HepG2 (cell line): ENCODE data around the gene CCDC57. TPM values are rescaled to one million over a fixed set of nuclear protein-coding genes. Genes with fewer than 3 reads are reported as not detected.

Experiments used
- CCAR2 ChIP-seq: fragments of 200-400 bp; formaldehyde crosslinking; optimal IDR thresholded peaks from 2 replicates; pipeline ENCODE3; 2018; ENCODE audit warnings: low read depth, mild to moderate bottlenecking, low read length, moderate library complexity
- ETV5 ChIP-seq: IDR thresholded peaks from 2 replicates; pipeline ENCODE4 v1.6.1; 2018; ENCODE audit warnings: missing biosample characterization, missing genetic modification reagents, inconsistent platforms, borderline replicate concordance
- FOXK2 ChIP-seq: fragments of 450-650 bp; IDR thresholded peaks from 2 replicates; pipeline ENCODE4 v1.6.1; 2016
- GATAD2A ChIP-seq: IDR thresholded peaks from 2 replicates; pipeline ENCODE4 v1.6.1; 2016
- HNRNPK ChIP-seq: fragments of 200-400 bp; formaldehyde crosslinking; IDR thresholded peaks from 2 replicates; pipeline ENCODE4 v1.6.1; 2018; ENCODE audit warnings: low read length, low read depth, moderate library complexity, mild to moderate bottlenecking; ENCODE audit not compliant: poor library complexity, severe bottlenecking
- KLF11 ChIP-seq: IDR thresholded peaks from 2 replicates; pipeline ENCODE4 v1.6.1; 2016; ENCODE audit warnings: missing compliant biosample characterization
- MXD4 ChIP-seq: IDR thresholded peaks from 2 replicates; pipeline ENCODE4 v1.6.1; 2016; ENCODE audit warnings: mild to moderate bottlenecking, missing biosample characterization, missing genetic modification reagents
- NRL ChIP-seq: sonication (generic); formaldehyde crosslinking; IDR thresholded peaks from 2 replicates; pipeline ENCODE4 v1.5.0; 2020; ENCODE audit warnings: missing genetic modification reagents, mild to moderate bottlenecking, moderate library complexity, borderline replicate concordance
- POLR2G ChIP-seq: fragments of 200-400 bp; formaldehyde crosslinking; IDR thresholded peaks from 2 replicates; pipeline ENCODE4 v1.6.1; 2018; ENCODE audit warnings: mild to moderate bottlenecking, low read depth, low read length, moderate library complexity
- RAD21 ChIP-seq: fragments of 450-650 bp; formaldehyde crosslinking; IDR thresholded peaks from 2 replicates; pipeline ENCODE4 v1.5.0; 2020; ENCODE audit warnings: mild to moderate bottlenecking
- SIX1 ChIP-seq: sonication (generic); formaldehyde crosslinking; IDR thresholded peaks from 2 replicates; pipeline ENCODE4 v1.4.0; 2020; ENCODE audit warnings: missing genetic modification reagents, borderline replicate concordance
- SMARCC2 ChIP-seq: fragments of 450-650 bp; IDR thresholded peaks from 2 replicates; pipeline ENCODE4 v1.6.1; 2017; ENCODE audit warnings: antibody characterized with exemption, mild to moderate bottlenecking
- SP1 ChIP-seq, 2 experiments: fragments of 450-650 bp in 1 of 2; sonication (generic) in 1 of 2; formaldehyde crosslinking in 1 of 2; IDR thresholded peaks; 2 replicates each; pipeline versions ENCODE4 v1.4.0 to v1.6.1; 2016 to 2020; ENCODE audit warnings: missing genetic modification reagents in 1 of 2
- SYNCRIP ChIP-seq: fragments of 200-400 bp; formaldehyde crosslinking; IDR thresholded peaks from 2 replicates; pipeline ENCODE4 v1.6.1; 2018; ENCODE audit warnings: mild to moderate bottlenecking, low read depth, low read length; ENCODE audit not compliant: insufficient read depth
- THAP11 ChIP-seq: IDR thresholded peaks from 2 replicates; pipeline ENCODE4 v1.6.1; 2016; ENCODE audit warnings: missing biosample characterization, missing genetic modification reagents
- YEATS4 ChIP-seq: sonication (generic); formaldehyde crosslinking; IDR thresholded peaks from 2 replicates; pipeline ENCODE4 v1.4.0; 2020; ENCODE audit warnings: missing genetic modification reagents, borderline replicate concordance
- YY1 ChIP-seq: IDR thresholded peaks from 2 replicates; pipeline ENCODE4 v1.6.1; 2011; ENCODE audit warnings: low read length, low read depth, moderate library complexity, mild to moderate bottlenecking; ENCODE audit not compliant: insufficient read depth, insufficient replicate concordance
- ZFP36 ChIP-seq: fragments of 150-350 bp; IDR thresholded peaks from 2 replicates; pipeline ENCODE4 v1.6.1; 2018; ENCODE audit warnings: borderline replicate concordance, low read length, low read depth; ENCODE audit not compliant: partially characterized antibody
- ZFP62 ChIP-seq: sonication (generic); formaldehyde crosslinking; IDR thresholded peaks from 2 replicates; pipeline ENCODE4 v1.4.0; 2020; ENCODE audit warnings: missing genetic modification reagents
- ZNF10 ChIP-seq: sonication (generic); formaldehyde crosslinking; IDR thresholded peaks from 2 replicates; pipeline ENCODE4 v1.4.0; 2020; ENCODE audit warnings: mild to moderate bottlenecking, low read depth, missing genetic modification reagents, borderline replicate concordance
- ZNF121 ChIP-seq: sonication (generic); formaldehyde crosslinking; IDR thresholded peaks from 2 replicates; pipeline ENCODE4 v1.5.0; 2020; ENCODE audit warnings: mild to moderate bottlenecking, missing genetic modification reagents
- ZNF451 ChIP-seq: sonication (generic); formaldehyde crosslinking; IDR thresholded peaks from 2 replicates; pipeline ENCODE4 v1.5.0; 2020; ENCODE audit warnings: mild to moderate bottlenecking, missing genetic modification reagents
- ZNF580 ChIP-seq: IDR thresholded peaks from 2 replicates; pipeline ENCODE4 v1.6.1; 2016; ENCODE audit warnings: low read depth, borderline replicate concordance
- ZNF619 ChIP-seq: sonication (generic); formaldehyde crosslinking; IDR thresholded peaks from 2 replicates; pipeline ENCODE4 v1.4.0; 2020; ENCODE audit warnings: mild to moderate bottlenecking, missing genetic modification reagents
- ZNF644 ChIP-seq: IDR thresholded peaks from 2 replicates; pipeline ENCODE4 v1.6.1; 2016; ENCODE audit warnings: low read depth
- ZNF674 ChIP-seq: sonication (generic); formaldehyde crosslinking; IDR thresholded peaks from 2 replicates; pipeline ENCODE4 v1.5.0; 2020; ENCODE audit warnings: low read depth, mild to moderate bottlenecking, missing genetic modification reagents
- ZUFSP ChIP-seq: sonication (generic); formaldehyde crosslinking; IDR thresholded peaks from 2 replicates; pipeline ENCODE4 v1.9.0; 2021; ENCODE audit warnings: missing genetic modification reagents, mild to moderate bottlenecking, borderline replicate concordance
- polyA plus RNA-seq, 8 experiments: library from polyadenylated mRNA; depleted of rRNA in 3 of 8; stranded (reverse) in 7 of 8; unstranded in 1 of 8; fragments of >200 nt; fragmentation: Illumina TruSeq in 4 of 8; extraction: Trizol in 4 of 8; gene quantifications; 2 replicates each; pipeline versions ENCODE4 v1.2.1 to v1.2.3, GENCODE V29; 2011 to 2016; ENCODE audit warnings: low read depth in 4 of 8, missing spikeins in 1 of 8, mixed read lengths in 1 of 8; ENCODE audit not compliant: insufficient read depth in 1 of 8
- total RNA-seq, 5 experiments: library from RNA; depleted of rRNA; stranded (reverse); fragments of >200 nt; fragmentation: Illumina TruSeq; extraction: Trizol; gene quantifications; 2 replicates each; pipeline ENCODE4 v1.2.3, GENCODE V29; 2016; ENCODE audit warnings: low read depth in 1 of 5

The CCDC57 gene
- total and polyA plus RNA-seq, 2 of the 13 experiments (the other 11 are each of a cell fraction or from before 2014, with no cell fraction given): 59.3 to 59.9 TPM

- TF ChIP-seq FOXK2: peak; percentile 54; the same call in 1 of the 2 replicates
- no peak for TF ChIP-seq ZNF451 (CRISPR knock-in tag)
- TF ChIP-seq HNRNPK: no peak
- TF ChIP-seq RAD21 (CRISPR knock-in tag): no peak
- TF ChIP-seq ZNF619 (CRISPR knock-in tag): 0 out of 2 replicates have a peak, but pooled peaks have one; percentile 42
- TF ChIP-seq ZUFSP: no peak
- no peak for TF ChIP-seq CCAR2
- no peak for TF ChIP-seq ZNF674 (CRISPR knock-in tag)
- TF ChIP-seq YY1: peak; percentile 8
- no peak for TF ChIP-seq POLR2G
- TF ChIP-seq SYNCRIP: no peak
- TF ChIP-seq ZFP62: no peak
- TF ChIP-seq ZNF580 (CRISPR knock-in tag): no peak; the same call in 1 of the 2 replicates
- TF ChIP-seq NRL (CRISPR knock-in tag): peak; percentile 19
- no peak for TF ChIP-seq MXD4 (CRISPR knock-in tag)
- TF ChIP-seq ZNF121 (CRISPR knock-in tag): peak; percentile 51
- no peak for TF ChIP-seq SIX1 (CRISPR knock-in tag)
- TF ChIP-seq GATAD2A (CRISPR knock-in tag): peak; percentile 76
- no peak for TF ChIP-seq SP1 (IDR thresholded peaks at IDR 0.05)
- TF ChIP-seq SP1 (CRISPR knock-in tag; IDR thresholded peaks at IDR 0.05): peak; percentile 26; the same call in 1 of the 2 replicates
- TF ChIP-seq KLF11 (CRISPR knock-in tag): no peak
- TF ChIP-seq ZNF10 (CRISPR knock-in tag): no peak
- TF ChIP-seq ZNF644: no peak; the same call in 1 of the 2 replicates
- no peak for TF ChIP-seq SMARCC2
- TF ChIP-seq ETV5: peak; percentile 45
- no peak for TF ChIP-seq YEATS4
- peak; percentile 58 for TF ChIP-seq THAP11 (CRISPR knock-in tag)
- TF ChIP-seq ZFP36: no peak
Measured at GRCh38 chr17:82216301-82217119, 3.9 kb upstream of the CCDC57 start (continued).
